ENCODE data around the gene RAB6A. TPM values are rescaled to one million over a fixed set of nuclear protein-coding genes. Genes with fewer than 3 reads are reported as not detected.
A peak's percentile ranks its signal among the peaks of the same experiment; 100 is the strongest.

Gene RAB6A
- polyA plus RNA-seq, 2 of the 4 experiments (the other 2 are of a cell fraction): 75.7 to 141 TPM

DNA sequence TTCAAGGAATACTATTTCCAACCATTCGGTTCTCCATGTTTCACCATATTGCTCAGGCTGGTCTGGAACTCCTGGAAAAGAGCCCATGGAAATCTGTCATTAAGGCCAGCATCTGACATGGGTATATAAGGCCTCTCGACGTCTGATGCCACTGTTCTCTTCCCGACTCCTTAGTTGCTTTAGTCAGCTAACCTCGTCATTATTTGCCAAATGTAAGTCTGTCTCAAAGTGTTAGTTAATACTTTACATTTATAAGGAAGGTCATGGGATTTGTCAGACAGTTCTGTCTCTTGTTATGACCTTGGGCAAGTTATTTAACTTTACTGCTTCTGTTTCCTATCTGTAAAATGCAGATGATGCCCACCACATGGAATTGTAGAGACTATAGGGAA lies 28.4 kb upstream of the RAB6A start:
- ATAC-seq (no peak), FAIRE-seq (no peak), DNase-seq (ENCODE audit: low read depth in 1 of 2, low spot score in 1 of 2) (no peak)
- WGBS (ENCODE audit: missing lambda C conversion rate): 80% methylated on average over 5 of the region's 5 CpGs
- Histone ChIP-seq H3K4me2 (peak overlapping the region; percentile 85), H3K4me3 (no peak overlapping the region), H3K27ac (peak overlapping the region; percentile 91 to 96; a peak in 5 of 6 replicates), H3K4me1 (peaks cover 21% of the 10 kb centered on the region; the same call in 2 of the 3 replicates), H3K9me3 (no peaks in the 10 kb centered on the region)
- ChIA-PET POLR2A (no interaction called here), CTCF (no interaction called here)
- TF ChIP-seq CHD4 (IDR thresholded peaks at IDR 0.05; ENCODE audit: borderline replicate concordance): no peak

DNA sequence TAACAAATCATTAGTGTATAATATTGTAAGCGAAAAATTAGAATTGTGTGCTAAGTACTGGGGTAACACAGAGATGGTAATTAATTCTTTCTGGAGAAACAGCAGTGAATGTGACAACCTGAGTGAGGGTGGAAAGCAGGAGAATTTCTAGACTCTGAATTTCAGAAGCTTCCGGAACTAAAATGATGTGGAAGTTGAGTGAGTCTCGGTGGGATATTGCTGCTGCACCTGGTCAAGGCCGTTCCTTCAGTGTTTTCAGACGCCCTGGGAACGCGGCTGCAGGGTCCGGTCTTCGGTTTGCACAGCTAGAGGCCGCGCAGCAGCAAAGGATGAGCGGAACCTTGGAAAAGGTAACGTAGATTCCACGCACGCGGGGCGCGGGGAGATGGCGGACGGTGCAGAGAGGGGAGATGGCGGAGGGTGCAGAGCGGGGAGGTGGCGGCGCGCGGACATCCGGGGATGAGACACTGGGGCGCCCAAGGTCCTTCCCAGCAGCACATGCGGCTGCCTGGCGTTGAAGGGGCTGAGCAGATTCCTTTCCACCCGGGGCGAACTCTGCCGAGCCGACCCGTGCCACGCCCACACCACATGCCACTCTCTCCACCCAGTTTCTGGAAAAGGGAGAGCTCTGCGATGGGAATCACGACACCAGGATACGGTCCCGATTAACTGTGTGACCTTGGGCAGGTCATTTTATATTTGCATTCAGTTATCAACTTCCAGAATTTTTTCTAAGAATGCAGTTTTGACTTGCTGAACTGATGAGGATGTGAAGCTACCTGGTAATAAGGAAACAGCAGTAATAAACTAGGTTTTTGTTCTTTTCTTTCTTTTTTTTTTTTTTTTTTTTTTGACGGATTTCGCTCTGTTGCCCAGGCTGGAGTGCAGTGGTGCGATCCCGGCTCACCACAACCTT lies 27.0 kb upstream of the RAB6A start, which contains the start of gene MRPL48:
TSS of gene MRPL48 (plus strand) at position 232 of the 916 bp plus-strand sequence. CDS start at position 330, 98 bp downstream.
- no peaks in the 10 kb centered on the region for H3K9me3 ChIP-seq
- H3K4me3 ChIP-seq: peak within 1 kb of the TSS; percentile 78
- FAIRE-seq (no peak), ATAC-seq (peak; percentile 99), DNase-seq (ENCODE audit: low read depth in 1 of 2, low spot score in 1 of 2) (peak; percentile 98)
- under 1% methylated on average over 44 of the region's 44 CpGs for WGBS (ENCODE audit: missing lambda C conversion rate)
- POLR2A ChIA-PET: interaction anchor here (0.6 to 2.1 kb wide), 21 partner anchors 9 to 653 kb away, joined by 3 to 81 read pairs (median 4); partner anchors contain the start of genes COA4, FAM168A, PAAF1 and RAB6A
- peak within 1 kb of the TSS; percentile 94 for H3K4me2 ChIP-seq
- CTCF ChIA-PET: interaction anchor here (1.0 to 1.9 kb wide), 4 partner anchors 9 to 468 kb away, joined by 3 to 7 read pairs (median 5); partner anchors contain the start of gene RAB6A
- peak within 1 kb of the TSS; percentile 91 to 96 for H3K27ac ChIP-seq
- peaks cover 30% of the 10 kb centered on the region; the same call in 2 of the 3 replicates for H3K4me1 ChIP-seq
- TF ChIP-seq HOXB5 (CRISPR knock-in tag; IDR thresholded peaks at IDR 0.05) (peak; percentile 62; the same call in 1 of the 2 replicates), RCOR1 (IDR thresholded peaks at IDR 0.05; ENCODE audit: low read depth, low read length) (no peak), ZC3H11A (IDR thresholded peaks at IDR 0.05) (no peak), RNF2 (IDR thresholded peaks at IDR 0.05; ENCODE audit: borderline replicate concordance, low read depth) (no peak), KDM5A (IDR thresholded peaks at IDR 0.05) (peak; percentile 94), POLR2A (IDR thresholded peaks at IDR 0.05; ENCODE audit: low read length) (peak; percentile 73), POLR2AphosphoS2 (conservative IDR thresholded peaks at IDR 0.05; ENCODE audit: low read length) (no peak), NFE2L2 (conservative IDR thresholded peaks at IDR 0.05; ENCODE audit: low read length) (no peak), CHD4 (IDR thresholded peaks at IDR 0.05; ENCODE audit: borderline replicate concordance) (no peak), CEBPB (IDR thresholded peaks at IDR 0.05) (peak in 1 of 2 experiments; percentile 34; a peak in 1 of 4 replicates), CHD2 (IDR thresholded peaks at IDR 0.05; ENCODE audit: low read length, partially characterized antibody) (no peak), CBX8 (IDR thresholded peaks at IDR 0.05) (no peak), EP300 (IDR thresholded peaks at IDR 0.05) (no peak), HEYL (CRISPR knock-in tag; IDR thresholded peaks at IDR 0.05) (no peak), BHLHE40 (IDR thresholded peaks at IDR 0.05; ENCODE audit: low read depth, low read length) (peak; percentile 27; the same call in 1 of the 2 replicates), ZNF302 (CRISPR knock-in tag; IDR thresholded peaks at IDR 0.05) (no peak), JUN (IDR thresholded peaks at IDR 0.05) (peak; percentile 95 to 96), HOXA7 (CRISPR knock-in tag; IDR thresholded peaks at IDR 0.05) (0 out of 2 replicates have a peak, but pooled peaks have one; percentile 47), NR3C1 (IDR thresholded peaks at IDR 0.05) (no peak), TFCP2L1 (CRISPR knock-in tag; IDR thresholded peaks at IDR 0.05) (no peak; the same call in 1 of the 2 replicates), ZFP36 (IDR thresholded peaks at IDR 0.05; ENCODE audit: borderline replicate concordance, partially characterized antibody) (no peak), SREBF2 (IDR thresholded peaks at IDR 0.05) (no peak), RAD21 (conservative IDR thresholded peaks at IDR 0.05 in 1 of 2, IDR thresholded peaks at IDR 0.05 in 1 of 2) (peak in 1 of 2 experiments; percentile 14; a peak in 1 of 5 replicates), RARB (CRISPR knock-in tag; IDR thresholded peaks at IDR 0.05) (no peak), FOXS1 (CRISPR knock-in tag; IDR thresholded peaks at IDR 0.05) (no peak), TP53 (CRISPR knock-in tag; IDR thresholded peaks at IDR 0.05) (no peak), MAZ (IDR thresholded peaks at IDR 0.05; ENCODE audit: borderline replicate concordance, low read depth, low read length) (0 out of 2 replicates have a peak, but pooled peaks have one; percentile 7), CBX2 (IDR thresholded peaks at IDR 0.05; ENCODE audit: borderline replicate concordance, low read depth) (no peak), EHMT2 (IDR thresholded peaks at IDR 0.05; ENCODE audit: low read depth) (no peak), GATA3 (IDR thresholded peaks at IDR 0.05; ENCODE audit: borderline replicate concordance) (0 out of 2 replicates have a peak, but pooled peaks have one; percentile 31), EHF (CRISPR knock-in tag; IDR thresholded peaks at IDR 0.05) (peak; percentile 74; the same call in 1 of the 2 replicates)
- TF ChIP-seq, protein P1, sequence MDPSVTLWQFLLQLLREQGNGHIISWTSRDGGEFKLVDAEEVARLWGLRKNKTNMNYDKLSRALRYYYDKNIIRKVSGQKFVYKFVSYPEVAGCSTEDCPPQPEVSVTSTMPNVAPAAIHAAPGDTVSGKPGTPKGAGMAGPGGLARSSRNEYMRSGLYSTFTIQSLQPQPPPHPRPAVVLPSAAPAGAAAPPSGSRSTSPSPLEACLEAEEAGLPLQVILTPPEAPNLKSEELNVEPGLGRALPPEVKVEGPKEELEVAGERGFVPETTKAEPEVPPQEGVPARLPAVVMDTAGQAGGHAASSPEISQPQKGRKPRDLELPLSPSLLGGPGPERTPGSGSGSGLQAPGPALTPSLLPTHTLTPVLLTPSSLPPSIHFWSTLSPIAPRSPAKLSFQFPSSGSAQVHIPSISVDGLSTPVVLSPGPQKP (IDR thresholded peaks at IDR 0.05; ENCODE audit: low read depth, low read length): no peak
- TF ChIP-seq, protein P2, sequence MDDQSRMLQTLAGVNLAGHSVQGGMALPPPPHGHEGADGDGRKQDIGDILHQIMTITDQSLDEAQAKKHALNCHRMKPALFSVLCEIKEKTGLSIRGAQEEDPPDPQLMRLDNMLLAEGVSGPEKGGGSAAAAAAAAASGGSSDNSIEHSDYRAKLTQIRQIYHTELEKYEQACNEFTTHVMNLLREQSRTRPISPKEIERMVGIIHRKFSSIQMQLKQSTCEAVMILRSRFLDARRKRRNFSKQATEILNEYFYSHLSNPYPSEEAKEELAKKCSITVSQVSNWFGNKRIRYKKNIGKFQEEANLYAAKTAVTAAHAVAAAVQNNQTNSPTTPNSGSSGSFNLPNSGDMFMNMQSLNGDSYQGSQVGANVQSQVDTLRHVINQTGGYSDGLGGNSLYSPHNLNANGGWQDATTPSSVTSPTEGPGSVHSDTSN (IDR thresholded peaks at IDR 0.05): peak; percentile 57; the same call in 1 of the 2 replicates
- TF ChIP-seq, protein P3, sequence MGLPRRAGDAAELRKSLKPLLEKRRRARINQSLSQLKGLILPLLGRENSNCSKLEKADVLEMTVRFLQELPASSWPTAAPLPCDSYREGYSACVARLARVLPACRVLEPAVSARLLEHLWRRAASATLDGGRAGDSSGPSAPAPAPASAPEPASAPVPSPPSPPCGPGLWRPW (IDR thresholded peaks at IDR 0.05): no peak
- TF ChIP-seq, protein P4, sequence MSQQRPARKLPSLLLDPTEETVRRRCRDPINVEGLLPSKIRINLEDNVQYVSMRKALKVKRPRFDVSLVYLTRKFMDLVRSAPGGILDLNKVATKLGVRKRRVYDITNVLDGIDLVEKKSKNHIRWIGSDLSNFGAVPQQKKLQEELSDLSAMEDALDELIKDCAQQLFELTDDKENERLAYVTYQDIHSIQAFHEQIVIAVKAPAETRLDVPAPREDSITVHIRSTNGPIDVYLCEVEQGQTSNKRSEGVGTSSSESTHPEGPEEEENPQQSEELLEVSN (IDR thresholded peaks at IDR 0.05; ENCODE audit: borderline replicate concordance, low read depth): peak; percentile 74; the same call in 1 of the 2 replicates
